Measurements from ENCODE around the gene MPRIP.

- TF ChIP-seq ZBTB7A (IDR thresholded peaks at IDR 0.05; ENCODE audit: low read depth) (no peak), MAX (IDR thresholded peaks at IDR 0.05) (no peak), CREB1 (IDR thresholded peaks at IDR 0.05; ENCODE audit: low read depth) (no peak), EP300 (IDR thresholded peaks at IDR 0.05; ENCODE audit: borderline replicate concordance) (no peak), USF1 (IDR thresholded peaks at IDR 0.05) (no peak), FOXM1 (IDR thresholded peaks at IDR 0.05; ENCODE audit: borderline replicate concordance, low read depth) (no peak), RAD21 (IDR thresholded peaks at IDR 0.05; ENCODE audit: low read depth) (no peak), EGR1 (IDR thresholded peaks at IDR 0.05) (no peak)
Measured at GRCh38 chr17:17062356-17062755, 20.1 kb downstream of the MPRIP start.

Data from Ishikawa (cell line).